Right ventricle myocardium superior (tissue), 1 donor: Measurements from ENCODE around the gene CADM1. TPM values are rescaled to one million over a fixed set of nuclear protein-coding genes. Genes with fewer than 3 reads are reported as not detected.
A peak's percentile ranks its signal among the peaks of the same experiment; 100 is the strongest.

Source experiments
- ATAC-seq: fragments of 200-7000 bp; cut with Tn5 transposase; one replicate; pipeline ENCODE4 v1.9.1; 2020; ENCODE audit warnings: mild to moderate bottlenecking; ENCODE audit not compliant: poor library complexity
- DNase-seq: peaks from one replicate; pipeline ENCODE4 v3.0.0-alpha.2; 2020
- intact Hi-C: fragments of 100-400 bp; cut with DNase I; formaldehyde crosslinking; loops from one replicate; pipeline ENCODE4 v1.11.2; 2022
- total RNA-seq: library from RNA; stranded (reverse); fragmentation: NEBNext Ultra II Directional; extraction: Animal tissue kit (Norgen Biotek cat#: 25700); gene quantifications from one replicate; pipeline ENCODE4 v1.2.1, GENCODE V29; 2021
- donor health status: DM: no; HTN: yes; CAD: no; lungs with severe emphysema.

CADM1 gene
- total RNA-seq, 1 donor from 2014 or later: 32.0 TPM

- no peak for DNase-seq
- intact Hi-C loops: no loop called here
- no peak for ATAC-seq
These were observed 286.4 kb downstream of the CADM1 start for GRCh38 chr11:115217726-115218311.

DNA sequence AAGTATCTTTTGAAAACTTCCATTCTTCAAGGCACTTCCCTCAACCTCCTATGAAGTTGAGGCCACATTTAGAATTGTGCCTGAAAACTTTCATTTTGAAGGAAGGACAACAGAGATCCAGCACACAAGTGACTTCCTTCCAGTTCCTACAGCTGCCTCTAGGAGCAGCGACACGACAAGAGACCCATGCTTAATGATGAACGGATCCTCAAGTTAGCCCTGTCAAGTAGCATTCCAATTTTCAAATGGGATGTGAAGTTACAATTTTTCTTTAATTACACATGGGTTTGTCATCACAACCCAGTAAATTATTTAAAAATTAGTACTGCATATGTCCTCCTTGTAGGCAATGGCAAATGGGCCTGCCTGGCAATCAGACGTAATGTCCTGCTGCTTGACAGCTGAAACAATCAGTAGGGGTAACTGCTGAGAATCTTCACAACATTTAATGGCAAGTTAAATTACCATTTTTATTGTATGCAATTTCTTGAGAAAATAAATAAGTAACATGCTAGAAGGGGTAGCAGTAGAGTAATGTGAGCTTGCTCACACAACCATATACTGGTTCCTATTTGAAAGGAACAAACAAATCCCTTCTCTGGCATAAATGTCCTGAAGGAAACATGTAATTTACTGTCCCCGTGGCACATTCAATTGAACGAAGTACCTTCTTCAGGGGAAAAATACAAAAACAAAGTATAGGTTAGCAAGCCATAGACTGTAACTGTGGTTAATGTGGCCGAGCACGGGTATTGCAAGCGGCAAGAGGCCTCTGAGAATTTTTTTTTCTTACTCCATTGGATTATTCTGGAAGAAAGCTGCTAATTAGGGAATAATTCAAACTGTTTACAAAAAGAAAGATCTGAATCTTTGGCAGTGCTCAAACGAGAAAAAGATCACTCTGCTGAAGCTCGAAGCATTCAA is 288.3 kb downstream of the CADM1 start:
- ATAC-seq (no peak), DNase-seq (no peak)
- intact Hi-C loops: no loop called here

DNA sequence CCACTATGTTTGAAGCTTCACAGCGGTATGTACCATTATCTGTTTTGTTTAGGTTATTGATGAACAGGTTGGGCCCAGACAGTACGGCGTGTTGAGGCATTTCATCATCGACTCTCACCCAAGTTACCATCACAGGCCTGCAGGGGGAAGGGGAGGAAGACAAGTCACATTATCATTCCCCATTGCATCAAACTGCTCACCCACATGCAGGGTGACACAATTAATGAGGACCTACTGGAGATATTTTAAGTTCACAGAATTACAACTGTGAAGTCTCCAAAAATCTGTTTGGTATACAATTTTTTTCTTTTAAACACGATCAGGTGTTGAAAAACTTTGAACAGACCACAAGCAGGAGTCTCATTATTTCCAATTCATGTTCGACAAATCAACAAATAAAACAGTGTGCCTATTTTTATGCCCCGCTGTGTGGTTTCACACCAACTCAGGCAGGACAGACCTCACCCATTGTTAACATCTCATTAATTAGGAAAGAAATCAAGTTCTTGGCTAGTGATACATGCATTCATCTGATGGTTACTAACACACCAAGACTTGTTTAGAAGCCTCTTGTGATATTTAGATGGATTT is 289.5 kb downstream of the CADM1 start:
- DNase-seq (no peak), ATAC-seq (no peak)
- intact Hi-C loops: no loop called here

DNA sequence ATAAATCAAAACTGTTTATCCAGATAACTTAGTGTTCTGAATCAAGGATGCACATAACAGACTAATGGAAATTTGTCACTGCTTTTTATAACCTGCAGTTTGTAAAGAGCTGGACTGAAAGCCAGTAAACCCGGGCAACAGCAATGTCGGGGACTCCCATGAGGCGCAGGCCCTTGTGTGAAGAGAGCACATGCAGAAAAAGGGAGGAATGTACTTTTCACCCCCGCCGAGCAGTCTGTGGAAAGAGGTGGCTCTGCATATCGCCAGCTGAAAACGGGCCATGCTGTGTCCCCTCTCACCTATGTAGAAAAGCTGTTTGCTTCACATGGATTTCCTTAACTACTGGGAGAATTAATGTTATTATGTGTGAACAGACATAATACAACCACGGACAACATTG is 291.2 kb downstream of the CADM1 start:
- ATAC-seq: no peak
- DNase-seq: no peak
- intact Hi-C loops: no loop called here

DNA sequence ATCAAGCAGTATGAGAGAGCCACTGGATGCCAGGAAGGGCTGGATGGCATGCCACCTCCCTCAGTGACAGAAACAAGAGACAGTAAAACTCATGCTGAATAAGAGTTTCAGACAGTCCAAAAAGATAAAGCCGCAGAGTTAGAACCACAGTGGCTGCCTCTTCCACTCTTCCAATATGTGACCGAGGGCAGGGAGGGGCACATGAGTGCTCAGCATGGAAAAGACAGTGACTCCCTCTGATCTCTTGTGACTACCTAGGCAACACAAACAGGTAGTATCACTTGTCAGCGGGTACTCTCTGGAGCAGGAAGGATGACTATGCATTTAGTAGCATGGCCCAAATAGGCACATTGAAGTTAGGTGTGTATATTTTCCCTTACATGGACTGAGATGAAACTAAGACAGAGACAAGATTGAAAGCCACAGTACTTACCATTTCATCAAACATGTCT is 295.4 kb downstream of the CADM1 start:
- intact Hi-C loops: no loop called here
- DNase-seq (no peak), ATAC-seq (no peak)

- ATAC-seq: no peak
- no peak for DNase-seq
These were observed 296.3 kb downstream of the CADM1 start for GRCh38 chr11:115207916-115208315.

GRCh38 chr11:115207166-115207591 is 297.0 kb downstream of the CADM1 start:
- DNase-seq: no peak
- ATAC-seq: no peak
- intact Hi-C loops: no loop called here

More at GRCh38 chr11:115207916-115208315, 296.3 kb downstream of the CADM1 start:
- intact Hi-C loops: no loop called here

GRCh38 chr11:115206365-115207022 is 297.7 kb downstream of the CADM1 start:
- no peak for DNase-seq
- intact Hi-C loops: no loop called here
- ATAC-seq: no peak

DNA sequence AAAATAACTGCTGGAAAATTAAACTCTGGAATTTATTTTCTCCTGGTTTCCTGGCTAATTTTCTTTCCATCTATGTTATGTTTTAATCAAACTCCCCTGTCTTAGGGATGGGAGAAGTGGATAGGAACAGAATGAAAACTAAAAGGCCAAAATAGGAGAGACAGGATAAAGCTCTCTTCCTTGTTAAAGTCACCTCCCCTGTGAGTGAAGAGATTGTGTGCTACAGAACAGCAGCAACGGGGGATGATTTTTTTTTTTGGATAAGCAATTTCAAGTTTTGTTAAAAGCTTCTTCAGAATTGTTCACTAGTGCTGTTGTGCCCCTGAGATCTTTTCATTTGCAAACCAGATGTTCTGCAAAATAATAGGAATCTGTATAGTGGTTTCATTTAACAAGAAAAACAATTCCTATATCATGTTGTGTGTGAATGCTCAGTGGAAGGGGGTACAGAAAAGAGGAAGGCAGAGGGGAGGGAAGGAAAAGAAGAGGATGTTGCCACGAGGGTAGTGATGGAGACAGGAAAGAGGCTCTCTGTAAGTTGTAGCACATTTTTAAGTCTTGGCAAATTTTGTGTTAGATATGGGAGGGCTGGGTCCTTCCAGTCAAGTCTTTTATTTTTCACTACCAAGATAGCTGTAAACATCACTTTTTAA is 301.2 kb downstream of the CADM1 start:
- ATAC-seq: no peak
- intact Hi-C loops: no loop called here
- no peak for DNase-seq

- intact Hi-C loops: no loop called here
- ATAC-seq: no peak
These were observed 302.1 kb downstream of the CADM1 start for GRCh38 chr11:115202074-115202473.

GRCh38 chr11:115201111-115201792 is 303.0 kb downstream of the CADM1 start:
- ATAC-seq: no peak
- intact Hi-C loops: no loop called here
- DNase-seq: no peak

More at GRCh38 chr11:115202074-115202473, 302.1 kb downstream of the CADM1 start:
- no peak for DNase-seq

DNA sequence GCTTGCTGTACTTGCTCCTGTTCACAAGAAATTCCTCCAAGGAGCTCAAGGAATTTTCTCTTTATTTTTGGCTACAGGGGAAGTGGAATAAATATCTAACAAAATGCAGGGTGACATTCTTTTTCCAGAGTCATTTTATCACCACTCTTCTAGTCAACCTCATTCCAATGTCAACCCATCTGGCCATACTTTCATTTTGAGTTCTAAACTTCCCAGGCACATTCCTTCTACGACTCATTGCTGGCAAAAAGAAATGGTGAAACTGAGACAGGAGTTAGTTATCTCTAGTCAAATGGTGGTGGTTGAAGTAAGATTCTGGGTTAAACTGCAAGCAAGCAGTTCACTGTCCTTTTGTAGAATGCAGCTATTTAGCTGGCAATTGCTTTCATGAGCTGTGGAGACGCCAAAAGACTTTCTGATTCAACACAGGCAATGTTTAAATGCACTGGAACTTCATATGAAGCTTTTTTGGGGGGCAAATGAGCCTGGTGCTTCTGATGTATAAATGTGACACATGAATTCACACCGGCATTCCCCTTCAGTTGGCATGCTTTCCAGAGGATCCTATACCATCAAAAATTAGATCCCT is 304.6 kb downstream of the CADM1 start:
- DNase-seq (no peak), ATAC-seq (no peak)
- intact Hi-C loops: no loop called here

- intact Hi-C loops: no loop called here
- no peak for ATAC-seq
These were observed 305.9 kb downstream of the CADM1 start for GRCh38 chr11:115198321-115198741.

GRCh38 chr11:115197433-115197832 is 306.8 kb downstream of the CADM1 start:
- ATAC-seq: no peak
- intact Hi-C loops: no loop called here
- no peak for DNase-seq

More at GRCh38 chr11:115198321-115198741, 305.9 kb downstream of the CADM1 start:
- DNase-seq: no peak

GRCh38 chr11:115197031-115197430 is 307.2 kb downstream of the CADM1 start:
- intact Hi-C loops: no loop called here
- ATAC-seq (no peak), DNase-seq (no peak)

DNA sequence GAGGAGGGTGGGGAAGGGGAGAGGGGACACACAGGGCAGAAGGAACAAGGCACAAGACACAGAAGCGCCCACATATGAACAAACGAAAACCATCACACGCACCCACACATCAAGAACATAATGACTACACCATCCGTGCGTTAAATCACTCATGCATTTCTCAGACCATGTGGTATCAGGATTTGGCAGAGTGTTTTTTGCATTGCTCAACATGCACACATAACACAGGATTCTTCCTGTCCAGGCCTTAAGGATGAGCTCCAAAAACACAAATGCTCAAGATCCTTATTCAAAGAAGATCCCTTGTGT is 309.5 kb downstream of the CADM1 start:
- intact Hi-C loops: no loop called here
- DNase-seq: no peak
- peak; percentile 65 for ATAC-seq

DNA sequence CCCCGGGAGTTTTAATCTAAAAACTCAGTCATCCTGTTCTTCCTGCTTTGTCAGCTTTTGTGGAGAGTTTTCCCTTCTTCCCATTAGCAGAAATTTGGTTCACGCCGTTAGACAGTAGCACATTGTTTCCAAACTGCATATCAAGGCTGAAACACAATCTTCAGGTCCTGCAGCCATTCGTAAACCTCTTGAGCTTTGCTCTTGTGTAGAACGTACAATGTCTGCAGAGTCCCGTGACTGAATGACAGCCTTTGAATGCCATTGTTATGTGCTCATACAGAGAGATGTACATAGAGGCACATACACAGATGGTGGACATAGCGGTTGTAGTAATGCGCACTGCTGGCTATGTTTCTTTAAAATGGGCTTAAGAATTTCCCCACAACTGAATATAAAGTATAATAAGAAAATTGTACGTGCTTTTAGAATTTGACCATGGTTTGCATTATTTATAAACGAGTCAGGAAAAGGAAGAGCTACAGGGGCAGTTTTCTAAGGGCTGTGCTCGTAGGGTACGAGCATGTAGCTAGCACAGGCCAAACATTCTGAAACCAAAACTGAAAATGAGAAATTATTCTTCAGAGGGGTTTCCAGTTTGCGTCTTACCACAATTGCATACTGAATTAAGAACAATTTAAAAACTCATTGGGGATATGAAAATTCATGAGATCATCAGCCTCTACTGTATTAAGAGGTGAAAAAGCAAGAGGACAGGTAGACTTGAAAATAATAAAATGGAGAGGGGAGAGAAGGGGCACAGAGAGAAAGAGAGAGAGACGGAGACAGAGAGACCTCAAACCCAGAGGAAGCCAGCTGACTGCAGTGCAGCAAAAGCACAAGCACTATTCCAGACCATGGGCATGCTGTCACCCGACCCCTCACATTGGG is 310.1 kb downstream of the CADM1 start:
- DNase-seq (no peak), ATAC-seq (peak; percentile 41)
- intact Hi-C loops: no loop called here
